GM19463 (cell line): ENCODE results near the gene ITSN1.
"Not testable (repeated sequence)": the region's sequence is repeated elsewhere in the genome, so short reads cannot be mapped to it uniquely, and the experiment has no call there.

Experiments used
- ATAC-seq: cut with Tn5 transposase; IDR thresholded peaks from one replicate; pipeline ENCODE4 v1.9.1; 2021; ENCODE audit warnings: mild to moderate bottlenecking, moderate library complexity; ENCODE audit not compliant: unreplicated experiment

Gene ITSN1

GRCh38 chr21:33856893-33857527 is 214.7 kb downstream of the ITSN1 start:
- ATAC-seq = no peak

- no peak for ATAC-seq
Observed at GRCh38 chr21:33857846-33858666, 215.8 kb downstream of the ITSN1 start.

DNA sequence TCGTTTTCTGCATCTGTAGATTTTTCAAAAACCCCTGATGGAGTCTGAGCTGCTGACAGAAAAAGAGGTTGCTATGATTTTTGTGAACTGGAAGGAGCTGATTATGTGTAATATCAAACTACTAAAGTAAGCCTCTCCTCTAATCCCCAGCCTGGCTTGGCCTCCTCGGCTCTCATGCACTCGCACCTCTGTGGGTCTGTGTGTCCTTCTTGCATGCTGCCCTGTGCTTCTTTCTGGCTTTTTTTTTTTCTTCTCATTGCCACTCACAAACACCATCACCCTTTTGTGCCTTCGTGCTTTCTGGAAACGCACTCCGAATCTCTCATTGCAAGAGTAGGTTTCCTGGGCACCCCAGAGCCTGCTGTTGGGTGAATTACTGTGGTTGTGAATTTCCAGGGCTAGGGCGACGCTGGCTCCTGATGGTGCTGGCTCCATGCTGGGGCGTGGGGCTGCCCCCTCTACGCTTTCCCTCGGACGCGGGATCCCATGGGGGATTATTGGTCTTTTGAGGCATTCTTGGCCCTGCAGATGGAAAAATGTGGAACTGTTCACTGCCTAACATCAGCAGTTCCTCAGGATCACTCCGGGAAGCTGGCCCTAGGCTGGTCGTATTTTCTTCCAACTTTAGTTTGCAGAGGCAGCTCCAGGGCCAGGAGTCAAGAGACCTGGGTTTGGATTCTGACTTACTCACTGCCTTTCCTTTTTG is 216.5 kb downstream of the ITSN1 start:
- no peak for ATAC-seq

DNA sequence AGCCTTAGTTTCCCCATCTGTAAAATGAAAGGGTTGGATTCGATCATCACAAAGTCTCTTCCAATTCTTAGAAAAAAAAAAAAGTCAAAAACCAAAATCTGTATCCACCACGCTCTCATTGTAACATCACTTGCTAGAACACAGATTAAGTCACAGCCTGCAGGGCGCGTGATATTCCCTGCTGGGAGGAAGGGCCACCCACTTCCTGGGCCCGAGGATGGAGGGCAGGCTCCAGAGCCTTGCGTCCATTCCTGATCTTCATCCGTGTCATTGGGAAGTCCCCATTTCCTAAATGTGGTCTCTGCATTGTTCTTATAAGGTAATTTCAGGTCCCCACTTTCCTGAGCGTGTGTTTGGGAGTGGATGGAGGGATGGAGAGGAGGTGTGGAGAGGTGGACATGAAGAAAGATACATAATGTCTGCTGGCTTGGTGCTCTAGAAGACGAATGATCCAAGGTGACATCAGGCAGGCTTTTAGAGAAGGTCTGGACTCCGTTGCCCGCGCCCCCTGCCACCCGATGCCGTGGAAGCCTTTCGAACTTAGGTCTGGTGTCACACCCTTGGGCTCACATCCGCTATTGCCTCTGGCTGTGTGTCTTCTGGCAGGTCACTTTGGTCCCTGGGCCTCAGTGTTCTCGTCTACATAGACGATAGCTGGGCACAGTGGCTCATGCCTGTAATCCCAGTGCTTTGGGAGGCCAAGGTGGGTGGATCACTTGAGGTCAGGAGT is 217.2 kb downstream of the ITSN1 start:
- ATAC-seq = no peak

GRCh38 chr21:33860332-33860879 is 218.1 kb downstream of the ITSN1 start:
- no peak for ATAC-seq

DNA sequence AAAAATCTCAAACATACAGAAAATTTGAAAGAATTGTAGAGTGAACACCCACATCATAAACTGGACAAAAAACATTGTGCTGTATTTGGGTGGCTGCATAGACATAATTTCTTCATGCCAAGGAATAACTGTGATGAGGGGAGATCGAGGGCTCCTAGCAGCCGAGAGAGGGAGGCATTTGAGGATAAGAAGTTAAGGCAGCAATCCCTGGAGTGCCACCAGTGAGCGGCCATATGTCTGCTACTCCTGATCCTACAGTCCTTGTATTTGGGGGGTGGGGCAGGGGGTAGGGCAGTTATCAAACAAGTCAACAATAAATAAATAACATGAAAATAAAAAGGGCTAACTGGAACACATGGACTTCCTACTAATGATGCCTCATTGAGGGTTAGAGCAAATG is 218.8 kb downstream of the ITSN1 start:
- ATAC-seq = no peak

DNA sequence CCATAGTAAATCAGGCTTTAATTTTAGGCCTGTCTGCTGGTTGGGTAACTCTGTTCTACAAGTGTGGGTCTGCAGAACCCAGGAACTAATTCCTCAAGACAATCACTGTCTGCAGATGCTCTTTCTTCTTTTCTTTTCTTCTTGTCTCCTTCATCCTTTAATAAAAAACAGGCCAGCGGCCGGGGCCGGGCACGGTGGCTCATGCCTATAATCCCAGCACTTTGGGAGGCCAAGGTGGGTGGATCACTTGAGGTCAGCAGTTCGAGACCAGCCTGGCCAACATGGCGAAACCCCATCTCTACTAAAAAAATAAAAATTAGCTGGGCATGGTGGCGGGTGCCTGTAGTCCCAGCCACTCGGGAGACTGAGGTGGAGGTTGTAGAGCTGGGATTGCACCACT is 220.9 kb downstream of the ITSN1 start:
- ATAC-seq = not testable (repeated sequence)

- no peak for ATAC-seq
Observed at GRCh38 chr21:33864150-33864549, 221.8 kb downstream of the ITSN1 start.

DNA sequence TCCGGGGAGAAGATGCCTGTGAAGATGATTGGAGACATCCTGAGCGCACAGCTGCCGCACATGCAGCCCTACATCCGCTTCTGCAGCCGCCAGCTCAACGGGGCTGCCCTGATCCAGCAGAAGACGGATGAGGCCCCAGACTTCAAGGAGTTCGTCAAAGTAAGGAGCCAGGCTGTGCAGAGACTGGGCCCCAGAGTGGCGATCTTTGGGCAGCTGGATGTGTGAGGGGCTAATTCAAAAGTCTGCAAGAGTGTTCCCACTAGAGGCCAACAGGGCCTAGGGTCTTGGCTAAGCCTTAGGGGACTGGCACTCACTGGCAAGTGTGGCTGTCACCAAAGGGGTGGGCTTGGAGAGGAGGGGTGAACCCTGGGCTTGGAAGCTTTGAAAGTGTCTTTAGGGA is 222.9 kb downstream of the ITSN1 start:
- ATAC-seq = no peak

DNA sequence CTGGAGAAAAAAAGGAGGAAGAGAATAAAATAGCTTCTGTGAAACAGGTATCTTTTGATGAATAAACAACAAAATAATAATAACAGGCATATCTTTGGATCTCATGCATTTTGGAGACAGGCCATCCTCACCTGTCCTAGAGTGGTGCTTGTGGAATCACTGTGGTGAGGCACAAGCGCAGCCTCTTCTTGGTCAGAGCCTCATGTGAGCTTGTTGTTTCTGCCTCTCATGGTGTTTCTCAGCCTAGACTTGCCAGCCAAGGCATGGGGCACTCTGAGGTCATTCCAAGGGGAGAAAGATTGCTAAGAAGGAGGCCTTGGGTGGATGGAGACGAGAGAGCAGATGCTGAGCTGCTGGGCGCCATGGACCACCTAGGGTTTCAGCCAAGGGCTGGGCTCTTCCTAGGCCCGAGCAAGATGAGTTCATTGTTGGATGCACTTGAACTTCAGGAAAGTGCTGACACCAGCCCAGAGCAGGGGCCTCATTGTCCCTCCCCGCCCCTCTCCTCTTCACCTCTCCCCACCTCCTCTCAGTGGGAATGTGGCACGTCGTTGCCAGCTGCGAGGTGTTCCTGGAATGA is 223.8 kb downstream of the ITSN1 start:
- ATAC-seq = no peak

- ATAC-seq = no peak
Observed at GRCh38 chr21:33866826-33867225, 224.5 kb downstream of the ITSN1 start.

GRCh38 chr21:33867868-33868267 is 225.6 kb downstream of the ITSN1 start:
- ATAC-seq = not testable (repeated sequence)

GRCh38 chr21:33869873-33870272 is 227.6 kb downstream of the ITSN1 start:
- no peak for ATAC-seq

DNA sequence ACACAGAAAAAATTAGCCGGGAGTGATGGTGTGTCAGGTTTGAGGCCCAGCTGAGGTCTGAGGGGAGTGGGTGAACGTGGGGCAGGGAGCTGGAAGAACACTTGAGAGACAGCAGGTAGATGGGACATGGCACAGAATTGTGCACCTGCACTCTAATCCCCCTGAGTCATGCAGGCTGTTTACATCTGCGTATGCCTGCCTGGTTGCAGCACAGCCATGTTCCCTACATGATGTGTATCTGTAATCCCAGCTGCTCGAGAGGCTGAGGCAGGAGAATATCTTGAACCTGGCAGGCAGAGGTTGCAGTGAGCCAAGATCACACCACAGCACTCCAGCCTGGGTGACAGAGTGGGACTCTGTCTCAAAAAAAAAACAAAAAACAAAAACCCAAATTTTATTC is 228.5 kb downstream of the ITSN1 start:
- ATAC-seq = no peak

GRCh38 chr21:33871171-33871570 is 228.9 kb downstream of the ITSN1 start:
- no peak for ATAC-seq

DNA sequence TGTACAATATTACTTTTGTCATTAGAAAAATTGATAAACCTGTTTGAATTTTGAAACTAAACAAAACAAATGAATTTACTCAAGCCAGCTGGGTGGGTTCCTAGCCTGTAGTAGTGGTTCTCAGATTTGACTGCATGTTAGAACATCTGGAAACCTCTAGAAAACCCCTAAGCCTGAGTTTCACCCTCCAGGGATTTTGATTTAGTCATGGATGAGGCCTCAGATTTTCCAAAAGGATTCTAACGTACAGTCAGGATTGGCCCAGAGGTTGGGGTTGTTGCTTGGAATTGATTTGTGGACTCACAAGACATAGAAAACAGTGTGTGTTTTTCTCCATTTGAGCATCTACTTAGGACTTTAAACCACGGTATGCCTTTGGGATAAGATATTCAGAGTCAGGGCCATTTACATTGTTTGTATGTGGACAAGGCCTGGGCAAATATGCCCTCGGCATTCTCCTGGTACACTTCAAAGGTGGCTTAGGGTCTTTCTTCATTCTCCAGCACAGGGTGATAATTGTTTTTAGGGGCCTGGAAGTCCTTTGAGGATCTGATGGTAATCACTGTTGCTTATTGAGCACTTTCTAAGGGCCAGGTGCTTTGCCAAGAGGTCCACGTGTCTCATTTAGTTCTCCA is 230.7 kb downstream of the ITSN1 start:
- ATAC-seq = no peak

DNA sequence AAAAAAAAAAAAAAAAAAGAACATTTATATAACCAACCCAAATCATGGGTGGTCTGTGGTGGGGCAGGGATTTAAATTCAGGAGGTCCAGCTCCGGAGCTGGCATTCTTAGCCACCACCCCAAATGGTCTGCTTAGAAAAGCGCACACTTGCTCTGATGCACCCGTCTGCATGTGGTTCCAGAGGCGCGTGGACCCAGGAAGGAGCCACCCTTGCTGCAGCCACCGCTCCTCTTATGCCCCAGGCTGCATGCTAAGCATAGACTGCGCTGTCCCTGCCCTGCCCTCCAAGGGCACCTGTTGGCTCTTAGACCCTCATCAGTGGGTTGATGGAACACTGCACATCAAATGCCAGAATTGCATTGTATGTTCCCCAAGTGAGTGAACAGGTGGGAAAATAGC is 231.9 kb downstream of the ITSN1 start:
- no peak for ATAC-seq

- no peak for ATAC-seq
Observed at GRCh38 chr21:33875026-33875695, 232.9 kb downstream of the ITSN1 start.

DNA sequence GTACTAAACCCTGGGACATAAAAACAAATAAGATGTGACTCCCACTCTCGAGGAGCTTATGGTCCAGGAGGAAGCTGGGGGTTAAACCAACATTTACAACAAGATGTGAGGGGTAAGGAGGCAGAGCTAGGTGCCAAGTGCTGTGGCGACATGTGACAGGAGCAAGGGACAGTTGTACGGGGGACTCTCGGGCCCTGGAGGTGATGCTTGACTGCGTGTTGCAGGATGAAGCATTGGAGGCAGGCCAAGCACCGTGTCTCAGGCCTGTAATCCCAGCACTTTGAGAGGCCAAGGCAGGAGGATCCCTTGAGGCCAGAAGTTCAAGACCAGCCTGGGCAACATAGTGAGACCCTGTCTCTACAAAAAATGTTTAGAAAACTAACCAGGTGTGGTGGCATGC is 236.5 kb downstream of the ITSN1 start:
- ATAC-seq = no peak

DNA sequence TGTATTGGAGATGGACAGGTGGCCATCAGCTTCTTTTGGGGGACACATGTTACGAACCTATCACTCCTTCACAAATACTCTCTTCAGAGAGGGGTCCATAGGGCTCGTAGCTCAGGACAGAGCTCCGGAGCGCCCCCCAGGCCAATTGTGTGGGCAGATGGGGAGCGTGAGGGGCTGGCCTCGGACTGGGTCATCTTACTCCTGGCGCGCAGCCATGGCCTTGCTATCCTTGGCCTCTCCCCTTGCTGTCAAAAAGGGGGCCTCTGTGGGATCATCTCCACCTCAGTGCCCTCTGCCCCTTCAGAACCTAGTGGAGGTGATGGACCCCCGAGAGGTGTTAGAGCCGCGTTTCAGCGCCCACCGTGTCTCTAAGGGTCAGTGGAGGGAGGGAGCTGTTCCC is 238.3 kb downstream of the ITSN1 start:
- no peak for ATAC-seq
